ENCODE measurements around the gene ABR.

DNA sequence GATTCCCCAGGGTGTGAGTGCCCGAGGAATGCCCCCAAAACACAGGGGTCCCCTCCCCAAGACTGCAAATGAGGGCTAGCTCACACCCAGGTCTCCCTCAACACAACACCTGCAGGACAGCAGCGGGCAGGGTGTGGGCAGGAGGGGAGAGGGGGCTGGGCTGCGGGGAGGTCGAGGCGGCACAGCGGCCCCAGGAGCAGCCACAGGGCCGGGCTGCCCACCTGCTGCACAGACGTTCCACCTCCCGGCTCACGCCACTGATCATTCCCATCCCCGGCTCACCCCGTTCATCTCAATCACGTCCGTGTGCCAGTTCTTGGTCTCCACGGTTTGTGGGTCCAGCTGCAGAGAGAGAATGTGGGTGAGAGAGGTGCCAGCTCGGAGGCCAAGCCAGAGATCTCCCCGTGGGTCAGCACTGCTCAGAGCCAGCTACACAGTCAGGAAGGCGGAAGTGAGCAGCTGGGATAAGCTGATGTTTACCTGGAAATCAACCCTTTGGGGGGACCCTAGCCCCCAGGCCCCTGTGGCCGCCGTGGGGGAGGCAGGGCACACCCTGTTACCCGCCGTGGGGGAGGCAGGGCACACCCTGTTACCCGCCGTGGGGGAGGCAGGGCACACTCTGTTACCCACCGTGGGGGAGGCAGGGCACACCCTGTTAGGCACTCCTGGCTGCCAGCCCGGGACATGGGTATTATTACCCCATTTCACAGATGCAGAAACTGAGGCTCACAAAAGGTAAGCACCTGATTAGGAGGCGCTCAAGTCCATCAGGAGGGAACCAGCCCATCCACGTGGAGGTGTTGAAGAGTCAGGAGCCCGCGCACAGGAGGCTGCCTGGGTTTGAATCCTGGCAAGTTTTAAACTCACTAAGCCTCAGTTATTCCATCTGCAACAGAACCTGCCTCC, 166.7 kb downstream of the ABR start:
- TF ChIP-seq, protein P1, sequence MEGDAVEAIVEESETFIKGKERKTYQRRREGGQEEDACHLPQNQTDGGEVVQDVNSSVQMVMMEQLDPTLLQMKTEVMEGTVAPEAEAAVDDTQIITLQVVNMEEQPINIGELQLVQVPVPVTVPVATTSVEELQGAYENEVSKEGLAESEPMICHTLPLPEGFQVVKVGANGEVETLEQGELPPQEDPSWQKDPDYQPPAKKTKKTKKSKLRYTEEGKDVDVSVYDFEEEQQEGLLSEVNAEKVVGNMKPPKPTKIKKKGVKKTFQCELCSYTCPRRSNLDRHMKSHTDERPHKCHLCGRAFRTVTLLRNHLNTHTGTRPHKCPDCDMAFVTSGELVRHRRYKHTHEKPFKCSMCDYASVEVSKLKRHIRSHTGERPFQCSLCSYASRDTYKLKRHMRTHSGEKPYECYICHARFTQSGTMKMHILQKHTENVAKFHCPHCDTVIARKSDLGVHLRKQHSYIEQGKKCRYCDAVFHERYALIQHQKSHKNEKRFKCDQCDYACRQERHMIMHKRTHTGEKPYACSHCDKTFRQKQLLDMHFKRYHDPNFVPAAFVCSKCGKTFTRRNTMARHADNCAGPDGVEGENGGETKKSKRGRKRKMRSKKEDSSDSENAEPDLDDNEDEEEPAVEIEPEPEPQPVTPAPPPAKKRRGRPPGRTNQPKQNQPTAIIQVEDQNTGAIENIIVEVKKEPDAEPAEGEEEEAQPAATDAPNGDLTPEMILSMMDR (IDR thresholded peaks at IDR 0.05; ENCODE audit: low read depth, low read length, missing input control) = no peak
- TF ChIP-seq, protein P2, sequence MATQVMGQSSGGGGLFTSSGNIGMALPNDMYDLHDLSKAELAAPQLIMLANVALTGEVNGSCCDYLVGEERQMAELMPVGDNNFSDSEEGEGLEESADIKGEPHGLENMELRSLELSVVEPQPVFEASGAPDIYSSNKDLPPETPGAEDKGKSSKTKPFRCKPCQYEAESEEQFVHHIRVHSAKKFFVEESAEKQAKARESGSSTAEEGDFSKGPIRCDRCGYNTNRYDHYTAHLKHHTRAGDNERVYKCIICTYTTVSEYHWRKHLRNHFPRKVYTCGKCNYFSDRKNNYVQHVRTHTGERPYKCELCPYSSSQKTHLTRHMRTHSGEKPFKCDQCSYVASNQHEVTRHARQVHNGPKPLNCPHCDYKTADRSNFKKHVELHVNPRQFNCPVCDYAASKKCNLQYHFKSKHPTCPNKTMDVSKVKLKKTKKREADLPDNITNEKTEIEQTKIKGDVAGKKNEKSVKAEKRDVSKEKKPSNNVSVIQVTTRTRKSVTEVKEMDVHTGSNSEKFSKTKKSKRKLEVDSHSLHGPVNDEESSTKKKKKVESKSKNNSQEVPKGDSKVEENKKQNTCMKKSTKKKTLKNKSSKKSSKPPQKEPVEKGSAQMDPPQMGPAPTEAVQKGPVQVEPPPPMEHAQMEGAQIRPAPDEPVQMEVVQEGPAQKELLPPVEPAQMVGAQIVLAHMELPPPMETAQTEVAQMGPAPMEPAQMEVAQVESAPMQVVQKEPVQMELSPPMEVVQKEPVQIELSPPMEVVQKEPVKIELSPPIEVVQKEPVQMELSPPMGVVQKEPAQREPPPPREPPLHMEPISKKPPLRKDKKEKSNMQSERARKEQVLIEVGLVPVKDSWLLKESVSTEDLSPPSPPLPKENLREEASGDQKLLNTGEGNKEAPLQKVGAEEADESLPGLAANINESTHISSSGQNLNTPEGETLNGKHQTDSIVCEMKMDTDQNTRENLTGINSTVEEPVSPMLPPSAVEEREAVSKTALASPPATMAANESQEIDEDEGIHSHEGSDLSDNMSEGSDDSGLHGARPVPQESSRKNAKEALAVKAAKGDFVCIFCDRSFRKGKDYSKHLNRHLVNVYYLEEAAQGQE (IDR thresholded peaks at IDR 0.05) = no peak
- TF ChIP-seq, protein P3, sequence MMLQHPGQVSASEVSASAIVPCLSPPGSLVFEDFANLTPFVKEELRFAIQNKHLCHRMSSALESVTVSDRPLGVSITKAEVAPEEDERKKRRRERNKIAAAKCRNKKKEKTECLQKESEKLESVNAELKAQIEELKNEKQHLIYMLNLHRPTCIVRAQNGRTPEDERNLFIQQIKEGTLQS (IDR thresholded peaks at IDR 0.05) = no peak
- TF ChIP-seq, protein P4, sequence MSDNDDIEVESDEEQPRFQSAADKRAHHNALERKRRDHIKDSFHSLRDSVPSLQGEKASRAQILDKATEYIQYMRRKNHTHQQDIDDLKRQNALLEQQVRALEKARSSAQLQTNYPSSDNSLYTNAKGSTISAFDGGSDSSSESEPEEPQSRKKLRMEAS (IDR thresholded peaks at IDR 0.05) = no peak
- no peak for TF ChIP-seq SP1 (IDR thresholded peaks at IDR 0.05)
- TF ChIP-seq RXRA (IDR thresholded peaks at IDR 0.05) = no peak
- TF ChIP-seq JUND (IDR thresholded peaks at IDR 0.05) = no peak
- no peak for TF ChIP-seq EGR1 (IDR thresholded peaks at IDR 0.05; ENCODE audit: low read depth in 2 of 2)

All from liver (tissue), 3 donors.